ENCODE results near the gene NFIC. TPM values are rescaled to one million over a fixed set of nuclear protein-coding genes. Genes with fewer than 3 reads are reported as not detected.
"Not testable (repeated sequence)": the region's sequence is repeated elsewhere in the genome, so short reads cannot be mapped to it uniquely, and the experiment has no call there.

NFIC gene
- total RNA-seq, 2 donors from 2014 or later, result 10.4 to 23.1 TPM

DNA sequence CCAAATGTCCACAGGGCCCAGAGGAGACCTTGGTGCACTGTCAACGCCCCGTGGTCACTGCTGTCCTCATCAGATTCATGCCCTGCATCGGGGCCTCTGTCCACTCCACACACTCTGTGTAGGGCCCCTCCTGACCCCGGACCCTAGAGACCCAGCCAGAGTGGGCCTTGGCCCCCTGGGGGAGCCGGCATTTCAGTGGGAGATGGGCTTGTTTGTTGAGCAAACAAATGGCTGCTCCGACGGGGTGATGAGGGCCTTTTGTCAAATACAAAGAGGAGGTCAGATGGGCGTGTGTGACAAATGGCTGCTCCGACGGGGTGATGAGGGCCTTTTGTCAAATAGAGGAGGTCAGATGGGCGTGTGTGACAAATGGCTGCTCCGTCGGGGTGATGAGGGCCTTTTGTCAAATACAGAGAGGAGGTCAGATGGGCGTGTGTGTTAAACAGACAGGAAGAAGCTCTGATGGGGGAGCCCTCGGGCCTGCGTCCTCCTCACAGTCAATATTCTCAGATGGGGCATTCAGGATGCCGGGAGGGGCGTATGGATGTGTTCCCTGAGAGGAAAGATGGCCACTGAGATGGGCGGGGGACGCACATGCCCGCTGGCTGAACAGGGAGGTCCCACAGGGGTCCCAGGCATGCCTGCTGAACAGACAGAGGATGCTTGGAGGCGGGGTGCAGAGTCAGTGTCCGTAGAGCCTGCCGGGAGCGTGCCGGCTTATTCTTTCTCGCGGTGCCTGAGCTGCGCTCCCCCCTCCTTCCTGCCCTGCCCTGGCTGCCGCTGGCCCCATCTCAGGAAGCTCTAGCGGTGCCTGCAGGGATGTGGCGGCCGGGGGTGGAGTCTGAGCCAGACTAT is 77.7 kb downstream of the NFIC start:
- ATAC-seq (no peak), DNase-seq (ENCODE audit: low spot score in 2 of 2) (no peak)
- Mint-ChIP-seq H3K36me3 (no peaks in the 10 kb centered on the region), H3K27ac (no peak overlapping the region), H3K9me3 (no peaks in the 10 kb centered on the region)

DNA sequence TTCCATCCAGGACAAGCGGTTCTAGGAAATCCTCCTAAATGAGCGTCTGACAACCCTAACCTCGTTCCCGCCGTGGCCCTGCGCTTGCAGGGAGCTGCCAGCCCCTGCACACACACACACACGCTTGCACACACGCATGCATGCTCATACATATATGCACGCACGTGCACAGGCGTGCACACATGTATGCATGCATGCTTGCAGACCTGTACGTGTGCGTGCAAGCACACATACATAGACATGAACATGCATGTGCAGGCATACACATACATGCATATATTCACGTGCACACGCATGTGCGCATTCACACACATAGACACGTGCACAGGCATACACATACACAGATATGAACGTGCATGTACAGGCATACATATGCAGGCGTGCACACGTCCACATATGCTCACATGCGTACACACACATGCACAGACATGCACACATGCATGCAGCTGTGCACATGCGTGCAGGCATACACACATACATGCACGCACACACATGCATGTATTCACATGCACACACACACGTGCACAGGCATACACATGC is 78.4 kb downstream of the NFIC start:
- H3K9me3 Mint-ChIP-seq, result no peaks in the 10 kb centered on the region
- no peaks in the 10 kb centered on the region for H3K36me3 Mint-ChIP-seq
- ATAC-seq (no peak), DNase-seq (ENCODE audit: low spot score in 2 of 2) (no peak)
- H3K27ac Mint-ChIP-seq, result no peak overlapping the region

DNA sequence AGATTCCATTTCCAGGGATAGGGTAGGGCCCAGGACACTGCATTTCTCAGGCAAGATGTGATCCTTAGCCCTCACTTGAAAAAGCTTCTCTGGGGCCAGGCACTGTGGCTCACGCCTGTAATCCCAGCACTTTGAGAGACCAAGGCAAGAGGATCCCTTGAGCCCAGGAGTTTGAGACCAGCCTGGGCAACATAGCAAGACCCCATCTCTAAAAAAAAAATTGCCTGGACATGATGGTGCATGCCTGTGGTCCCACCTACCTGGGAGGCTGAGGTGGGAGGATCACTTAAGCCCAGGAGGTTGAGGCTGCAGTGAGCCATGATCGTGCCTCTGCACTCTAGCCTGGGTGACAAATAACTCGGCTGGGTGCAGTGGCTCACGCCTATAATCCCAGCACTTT is 80.3 kb downstream of the NFIC start:
- H3K36me3 Mint-ChIP-seq; H3K27ac Mint-ChIP-seq; ATAC-seq; H3K9me3 Mint-ChIP-seq; DNase-seq (ENCODE audit: low spot score in 2 of 2): not testable (repeated sequence)

- Mint-ChIP-seq H3K36me3 (peaks cover 0 to 5% of the 10 kb centered on the region in 2 donors), H3K27ac (no peak overlapping the region), H3K9me3 (no peaks in the 10 kb centered on the region)
- DNase-seq (ENCODE audit: low spot score in 2 of 2) (no peak), ATAC-seq (no peak)
Observed at GRCh38 chr19:3448616-3449334, 82.4 kb downstream of the NFIC start.

- Mint-ChIP-seq H3K36me3 (peaks cover 0 to 5% of the 10 kb centered on the region in 2 donors), H3K9me3 (no peaks in the 10 kb centered on the region), H3K27ac (peak overlapping the region in 1 of 2 donors; percentile 83)
- ATAC-seq, result no peak
- no peak for DNase-seq (ENCODE audit: low spot score in 2 of 2)
Observed at GRCh38 chr19:3450796-3451411, 84.5 kb downstream of the NFIC start.

- DNase-seq (ENCODE audit: low spot score in 2 of 2) (no peak), ATAC-seq (no peak)
- Mint-ChIP-seq H3K27ac (no peak overlapping the region), H3K9me3 (no peaks in the 10 kb centered on the region), H3K36me3 (peaks cover 0 to 5% of the 10 kb centered on the region in 2 donors)
Observed at GRCh38 chr19:3451451-3451866, 85.1 kb downstream of the NFIC start.

DNA sequence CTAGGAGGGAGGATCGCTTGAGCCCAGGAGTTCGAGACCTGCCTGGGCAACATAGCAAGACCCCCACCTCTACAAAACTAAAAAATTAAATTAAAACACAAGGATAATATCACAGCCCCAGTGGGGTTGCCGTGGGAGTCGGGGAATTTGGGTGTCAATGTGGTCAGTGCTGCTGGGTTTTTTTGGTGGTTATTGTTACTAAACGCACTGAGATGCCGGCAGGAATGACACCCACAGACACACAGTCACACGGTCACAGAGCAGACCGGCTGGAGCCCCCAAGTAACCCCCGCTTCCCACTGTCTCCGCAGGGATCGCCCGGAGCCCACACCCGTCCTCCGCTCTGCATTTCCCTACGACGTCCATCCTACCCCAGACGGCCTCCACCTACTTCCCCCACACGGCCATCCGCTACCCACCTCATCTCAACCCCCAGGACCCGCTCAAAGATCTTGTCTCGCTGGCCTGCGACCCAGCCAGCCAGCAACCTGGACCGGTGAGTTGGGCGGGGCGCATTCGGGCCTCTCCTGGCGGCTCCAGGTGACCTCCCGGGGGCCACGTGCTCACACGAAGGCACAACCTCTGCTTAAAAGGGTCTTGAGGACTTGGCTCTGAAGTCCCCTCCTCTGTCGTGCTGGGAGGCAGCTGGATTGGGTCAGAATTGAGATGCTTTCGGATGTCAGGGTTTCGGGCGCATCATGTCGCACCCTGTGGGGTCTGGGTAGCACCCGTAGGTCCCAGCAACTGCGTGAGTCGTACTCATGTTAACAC is 86.0 kb downstream of the NFIC start:
- H3K9me3 Mint-ChIP-seq, result no peaks in the 10 kb centered on the region

GRCh38 chr19:3452942-3453214 is 86.5 kb downstream of the NFIC start:
- ATAC-seq; H3K36me3 Mint-ChIP-seq; H3K27ac Mint-ChIP-seq; H3K9me3 Mint-ChIP-seq; DNase-seq (ENCODE audit: low spot score in 2 of 2): not testable (repeated sequence)

More for the DNA sequence above, 86.0 kb downstream of the NFIC start:
- peak overlapping the region in 1 of 2 donors; percentile 44 for H3K27ac Mint-ChIP-seq
- ATAC-seq (no peak), DNase-seq (ENCODE audit: low spot score in 2 of 2) (no peak)
- peaks cover 0 to 5% of the 10 kb centered on the region in 2 donors for H3K36me3 Mint-ChIP-seq

DNA sequence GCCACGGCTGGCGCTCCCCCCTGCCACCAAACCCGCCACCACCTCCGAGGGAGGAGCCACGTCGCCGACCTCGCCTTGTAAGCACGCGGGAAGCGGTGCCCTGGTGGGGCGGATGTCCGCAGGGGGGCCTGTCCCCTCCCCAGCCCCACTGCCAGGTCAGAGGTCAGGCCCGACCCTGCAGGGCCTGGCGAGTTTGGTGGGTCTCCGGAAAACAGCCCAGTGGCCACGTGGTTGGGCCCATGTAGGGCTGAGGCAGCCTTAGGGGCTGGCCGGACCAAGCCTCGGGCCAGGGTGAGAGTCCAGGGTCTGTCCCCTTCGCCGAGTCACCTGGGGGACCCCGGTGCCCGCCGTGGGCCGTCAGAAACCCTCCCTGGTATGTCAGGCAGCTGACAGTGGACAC is 87.5 kb downstream of the NFIC start:
- no peak overlapping the region for H3K27ac Mint-ChIP-seq
- ATAC-seq (no peak), DNase-seq (ENCODE audit: low spot score in 2 of 2) (no peak)
- H3K36me3 Mint-ChIP-seq, result peaks cover 0 to 5% of the 10 kb centered on the region in 2 donors
- H3K9me3 Mint-ChIP-seq, result no peaks in the 10 kb centered on the region

GRCh38 chr19:3454656-3455392 is 88.4 kb downstream of the NFIC start:
- Mint-ChIP-seq H3K27ac (no peak overlapping the region), H3K9me3 (no peaks in the 10 kb centered on the region), H3K36me3 (peaks cover 0 to 5% of the 10 kb centered on the region in 2 donors)
- ATAC-seq (no peak), DNase-seq (ENCODE audit: low spot score in 2 of 2) (no peak)

GRCh38 chr19:3455393-3455955 is 89.1 kb downstream of the NFIC start:
- H3K9me3 Mint-ChIP-seq, result no peaks in the 10 kb centered on the region
- peaks cover 0 to 5% of the 10 kb centered on the region in 2 donors for H3K36me3 Mint-ChIP-seq
- ATAC-seq (no peak), DNase-seq (ENCODE audit: low spot score in 2 of 2) (no peak)
- H3K27ac Mint-ChIP-seq, result no peak overlapping the region

DNA sequence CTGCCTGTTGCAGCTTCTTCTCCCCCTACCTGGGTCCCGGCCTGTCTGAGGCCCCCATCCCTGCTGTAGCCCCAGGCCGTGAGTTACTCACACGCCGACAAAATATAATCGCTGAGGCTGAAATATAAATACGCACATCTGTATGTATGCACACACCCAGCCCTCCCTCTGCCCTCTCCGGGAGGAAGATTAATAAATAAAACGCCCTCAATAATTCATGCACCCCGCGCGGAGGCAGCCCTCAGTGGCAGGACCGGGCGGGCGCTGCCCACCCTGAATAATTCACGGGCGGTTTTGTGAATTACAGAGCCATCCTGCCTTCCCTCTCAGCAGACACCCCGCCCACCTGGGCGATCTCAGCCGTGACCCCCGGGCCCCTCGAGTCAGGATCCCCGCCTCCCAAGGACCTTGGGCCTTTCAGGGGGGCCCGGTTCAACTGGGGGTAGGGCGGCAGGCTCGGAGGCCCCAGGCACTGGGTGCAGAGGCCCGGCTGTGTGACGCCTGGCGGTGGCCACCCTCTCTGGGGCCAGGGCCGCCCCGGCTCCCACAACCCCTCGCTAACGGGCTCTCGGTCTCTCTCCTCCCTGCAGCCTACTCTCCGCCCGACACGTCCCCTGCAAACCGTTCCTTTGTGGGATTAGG is 89.7 kb downstream of the NFIC start:
- H3K36me3 Mint-ChIP-seq, result peaks cover 0 to under 1% of the 10 kb centered on the region in 2 donors
- DNase-seq (ENCODE audit: low spot score in 2 of 2) (no peak), ATAC-seq (no peak)
- no peaks in the 10 kb centered on the region for H3K9me3 Mint-ChIP-seq
- H3K27ac Mint-ChIP-seq, result no peak overlapping the region

- no peaks in the 10 kb centered on the region for H3K36me3 Mint-ChIP-seq
- ATAC-seq (no peak), DNase-seq (ENCODE audit: low spot score in 2 of 2) (no peak)
- H3K27ac Mint-ChIP-seq, result no peak overlapping the region
- H3K9me3 Mint-ChIP-seq, result no peaks in the 10 kb centered on the region
Observed at GRCh38 chr19:3456925-3457527, 90.6 kb downstream of the NFIC start.

DNA sequence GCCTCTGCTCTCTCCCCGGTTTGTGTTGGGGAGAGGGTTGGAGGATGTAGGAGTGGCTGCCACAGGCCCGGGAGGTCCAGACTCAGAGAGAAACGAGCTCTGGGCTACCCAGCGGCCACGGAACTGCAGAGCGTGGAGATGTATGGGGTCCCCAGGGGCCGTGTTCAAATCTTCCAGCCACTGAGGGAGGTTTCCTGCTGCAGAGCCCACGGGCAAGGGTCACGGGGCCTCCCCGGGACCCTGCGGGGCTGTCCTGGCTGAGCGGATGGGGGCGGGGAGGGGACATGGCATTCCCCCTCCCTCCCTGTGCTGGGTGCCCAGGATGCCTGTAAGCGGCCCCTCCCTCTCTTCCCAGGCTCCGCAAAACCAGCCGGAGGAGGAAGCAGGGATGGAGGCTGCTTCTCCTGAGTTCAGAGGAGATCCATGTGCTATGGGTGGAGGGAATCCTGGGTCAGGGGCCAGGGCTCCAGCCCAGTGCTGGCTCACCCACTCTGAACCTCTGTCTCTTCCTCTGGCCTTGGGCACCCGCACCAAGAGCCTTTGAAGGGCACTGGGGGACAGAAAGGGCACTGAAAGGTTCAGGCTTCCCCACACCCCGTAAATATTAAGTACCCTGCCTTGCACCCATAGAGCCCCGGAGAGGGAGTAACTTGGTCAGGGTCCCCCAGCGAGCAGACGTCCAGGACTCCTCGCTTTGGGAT is 91.3 kb downstream of the NFIC start:
- DNase-seq (ENCODE audit: low spot score in 2 of 2), result no peak
- no peak for ATAC-seq
- Mint-ChIP-seq H3K27ac (no peak overlapping the region), H3K9me3 (no peaks in the 10 kb centered on the region), H3K36me3 (peaks cover 0 to 3% of the 10 kb centered on the region in 2 donors)

All from activated naive CD4-positive, alpha-beta T cell treated with anti-CD3 and anti-CD28 coated beads, Interleukin-2, amount 50 U/mL, for 72 hours (primary cell).